A172 (cell line): Measurements from ENCODE around the gene RPL18. TPM values are rescaled to one million over a fixed set of nuclear protein-coding genes. Genes with fewer than 3 reads are reported as not detected.
"Not testable (repeated sequence)": the region's sequence is repeated elsewhere in the genome, so short reads cannot be mapped to it uniquely, and the experiment has no call there.

Experiments
- DNase-seq: peaks from one replicate; pipeline ENCODE4 v3.0.0-alpha.2; 2015; ENCODE audit warnings: low spot score
- total RNA-seq: library from RNA; depleted of rRNA; stranded (reverse); fragments of >200 nt; shearing (Covaris generic); gene quantifications from 2 replicates; pipeline ENCODE4 v1.2.3, GENCODE V29; 2014; rRNA removed

The RPL18 gene
- total RNA-seq = 764 and 1,035 TPM in 2 replicates

- DNase-seq = peak; percentile 97
Observed at GRCh38 chr19:48618916-48619691, at the start of gene RPL18, which contains the start of gene SPHK2. Gene RPL18 (minus strand): TSS chr19:48619178. CDS start chr19:48619143, 35 bp downstream. Gene SPHK2 (plus strand): TSS chr19:48619506. CDS start chr19:48620515, 1,009 bp downstream.

DNA sequence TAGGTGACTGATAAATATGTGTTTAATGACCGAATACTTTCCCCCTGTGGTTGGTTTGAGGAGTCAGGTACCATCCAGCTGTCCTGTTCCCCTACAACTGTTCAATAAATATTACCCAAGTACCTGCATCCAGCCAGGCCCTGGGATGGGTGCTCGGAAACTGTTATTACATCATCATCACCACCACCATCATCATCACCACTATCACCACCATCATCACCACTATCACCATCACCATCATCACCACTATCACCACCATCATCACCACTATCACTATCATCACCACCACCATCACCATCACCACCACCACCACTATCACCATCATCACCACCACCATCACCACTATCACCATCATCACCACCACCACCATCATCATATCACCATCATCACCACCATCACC lies 49.8 kb upstream of the RPL18 start:
- no peak for DNase-seq

- no peak for DNase-seq
Observed at GRCh38 chr19:48668332-48668731, 49.4 kb upstream of the RPL18 start.

DNA sequence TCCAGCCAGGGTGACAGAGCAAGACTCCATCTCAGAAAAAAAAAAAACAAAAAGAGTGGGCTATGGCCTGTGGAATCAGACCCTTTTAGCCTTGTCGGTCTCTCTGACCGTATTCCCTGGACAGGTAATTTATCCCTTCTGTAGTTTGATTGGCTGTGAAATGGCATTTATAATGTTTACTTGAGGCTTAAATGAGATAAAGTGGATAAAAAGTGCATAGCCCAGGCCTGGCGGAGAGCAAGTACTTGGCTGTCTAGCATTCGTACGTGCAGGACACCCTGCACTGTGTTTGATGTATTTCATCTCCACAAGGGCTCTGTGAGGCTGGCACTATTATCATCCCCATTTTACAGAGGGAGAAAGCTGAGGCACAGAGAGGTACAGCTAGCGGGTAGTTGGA lies 46.8 kb upstream of the RPL18 start:
- no peak for DNase-seq

DNA sequence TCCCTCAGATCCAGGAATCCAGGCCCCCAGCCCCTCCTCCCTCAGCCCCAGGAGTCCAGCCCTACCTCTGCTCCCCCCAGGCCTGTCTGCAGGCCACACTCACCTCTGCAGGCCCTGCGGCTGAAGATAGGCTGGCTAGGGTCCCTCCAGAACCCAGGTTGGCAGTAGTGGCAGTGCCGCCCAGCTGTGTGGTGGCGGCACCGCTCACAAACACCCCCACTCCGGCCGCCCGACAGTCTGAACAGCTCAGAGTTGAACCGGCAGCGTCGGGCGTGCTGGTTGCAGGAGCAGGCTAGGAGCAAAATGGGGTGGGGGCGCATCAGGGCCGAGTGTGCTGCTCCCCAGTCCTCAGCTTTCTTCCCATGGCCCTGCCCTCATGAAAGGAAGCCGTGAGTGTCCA lies 45.5 kb upstream of the RPL18 start:
- DNase-seq = no peak

- DNase-seq = no peak
Observed at GRCh38 chr19:48663667-48664066, 44.7 kb upstream of the RPL18 start.

GRCh38 chr19:48661711-48662090 lies 42.7 kb upstream of the RPL18 start:
- no peak for DNase-seq

DNA sequence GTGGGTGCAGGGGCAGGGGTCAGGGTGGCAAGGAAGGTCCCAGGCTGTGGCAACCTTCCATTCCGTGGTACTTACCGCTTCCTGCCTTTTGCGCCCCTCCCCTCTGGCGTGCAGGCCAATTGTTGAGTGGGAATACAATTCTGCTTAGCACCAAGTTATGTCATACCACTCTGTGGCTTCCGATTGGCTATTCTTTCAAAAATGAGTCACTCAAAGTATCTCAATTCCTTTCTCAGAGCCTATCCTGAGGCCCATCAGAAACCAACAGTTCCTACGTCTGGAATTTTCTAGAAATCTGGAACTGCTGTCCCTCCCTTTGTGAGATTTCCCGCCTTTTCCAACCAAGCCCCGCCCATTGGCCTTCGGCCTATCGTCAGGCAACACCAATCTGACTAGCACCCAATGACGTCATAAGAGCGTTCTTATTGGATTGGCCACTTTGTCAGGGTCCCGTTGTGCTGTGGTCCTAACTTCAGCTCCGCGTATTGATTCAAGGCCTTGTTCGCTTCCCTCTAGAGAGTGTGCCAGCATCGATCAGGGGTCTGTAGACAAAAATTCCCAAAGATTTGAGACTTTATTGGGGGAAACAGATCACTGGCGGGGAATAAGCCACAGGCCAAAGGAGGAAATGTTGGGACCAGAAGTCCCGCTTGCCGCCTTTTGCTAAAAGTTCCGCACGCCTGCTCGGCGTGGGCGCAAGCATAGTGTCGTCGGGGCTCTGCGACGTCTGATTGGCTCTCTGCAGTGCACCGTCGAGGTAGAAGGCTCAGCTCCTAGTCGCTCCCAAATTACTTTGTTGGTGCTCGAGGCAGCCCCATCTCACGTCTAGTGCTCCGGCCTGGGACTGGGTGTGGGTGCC lies 42.1 kb upstream of the RPL18 start:
- peak; percentile 84 for DNase-seq

DNA sequence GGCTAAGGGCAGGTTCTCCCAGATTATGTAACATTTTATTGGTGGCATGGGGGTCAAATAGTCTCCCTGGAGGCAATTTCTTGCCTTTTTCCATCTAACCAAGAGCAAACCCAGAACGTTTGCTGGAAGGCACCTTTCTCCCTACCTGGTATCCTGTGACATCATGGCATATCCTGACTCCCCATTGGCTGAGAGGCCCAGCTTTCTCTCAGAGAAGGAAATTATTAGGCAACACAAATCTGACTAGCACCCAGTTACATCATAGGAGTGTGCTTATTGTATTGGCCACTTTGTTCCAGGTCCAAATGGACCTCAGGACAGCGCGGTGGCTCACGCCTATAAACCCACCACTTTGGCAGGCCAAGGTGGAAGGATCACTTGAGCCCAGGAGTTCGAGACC lies 40.8 kb upstream of the RPL18 start:
- DNase-seq = peak; percentile 57

DNA sequence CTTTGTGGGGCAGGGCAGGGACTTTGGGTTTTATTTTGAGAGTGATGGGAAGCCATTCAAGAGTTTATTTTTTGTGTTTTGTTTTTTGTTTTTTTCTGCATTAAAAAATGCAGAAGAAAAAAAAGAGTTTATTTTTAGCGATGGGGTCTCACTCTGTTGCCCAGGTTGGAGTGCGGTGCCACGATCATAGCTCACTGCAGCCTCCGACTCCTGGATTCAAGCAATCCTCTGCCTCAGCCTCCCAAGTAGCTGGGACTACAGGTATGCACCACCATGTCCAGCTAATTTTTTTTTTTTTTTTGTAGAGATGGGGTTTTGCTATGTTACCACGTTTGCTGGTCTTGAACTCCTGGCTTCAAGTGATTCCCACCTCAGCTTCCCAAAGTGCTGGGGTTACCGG lies 39.5 kb upstream of the RPL18 start:
- DNase-seq = no peak

- DNase-seq = not testable (repeated sequence)
Observed at GRCh38 chr19:48657828-48658227, 38.9 kb upstream of the RPL18 start.

DNA sequence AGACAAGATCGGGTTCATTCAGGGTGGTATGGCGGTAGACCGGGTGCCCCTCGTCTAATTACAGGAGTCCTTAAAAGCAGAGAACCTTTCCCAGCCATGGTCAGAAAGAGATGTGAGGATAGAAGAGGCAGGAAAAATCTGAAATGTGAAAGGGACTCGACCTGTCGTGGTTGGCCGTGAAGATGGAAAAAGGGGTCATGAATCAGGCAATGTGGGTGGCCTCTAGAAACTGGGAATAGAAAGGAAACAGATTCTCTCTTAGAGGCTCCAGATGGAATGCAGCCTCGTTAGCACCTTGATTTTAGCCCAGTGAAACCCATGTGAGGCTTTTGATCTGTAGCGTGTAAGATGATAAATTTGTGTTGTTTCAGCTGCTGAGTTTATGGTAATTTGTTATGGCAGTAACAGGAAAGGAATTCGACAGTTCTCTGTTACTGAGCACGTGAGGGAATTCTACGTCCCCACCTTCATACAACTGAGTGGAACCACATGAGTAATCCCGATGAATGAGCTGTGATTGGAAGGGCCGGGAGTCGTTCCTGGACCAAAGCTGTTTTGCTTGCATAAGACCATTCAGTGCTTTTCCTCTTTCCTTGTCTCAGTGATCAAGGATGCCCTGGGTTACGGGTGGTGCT lies 38.0 kb upstream of the RPL18 start:
- DNase-seq = peak; percentile 86

DNA sequence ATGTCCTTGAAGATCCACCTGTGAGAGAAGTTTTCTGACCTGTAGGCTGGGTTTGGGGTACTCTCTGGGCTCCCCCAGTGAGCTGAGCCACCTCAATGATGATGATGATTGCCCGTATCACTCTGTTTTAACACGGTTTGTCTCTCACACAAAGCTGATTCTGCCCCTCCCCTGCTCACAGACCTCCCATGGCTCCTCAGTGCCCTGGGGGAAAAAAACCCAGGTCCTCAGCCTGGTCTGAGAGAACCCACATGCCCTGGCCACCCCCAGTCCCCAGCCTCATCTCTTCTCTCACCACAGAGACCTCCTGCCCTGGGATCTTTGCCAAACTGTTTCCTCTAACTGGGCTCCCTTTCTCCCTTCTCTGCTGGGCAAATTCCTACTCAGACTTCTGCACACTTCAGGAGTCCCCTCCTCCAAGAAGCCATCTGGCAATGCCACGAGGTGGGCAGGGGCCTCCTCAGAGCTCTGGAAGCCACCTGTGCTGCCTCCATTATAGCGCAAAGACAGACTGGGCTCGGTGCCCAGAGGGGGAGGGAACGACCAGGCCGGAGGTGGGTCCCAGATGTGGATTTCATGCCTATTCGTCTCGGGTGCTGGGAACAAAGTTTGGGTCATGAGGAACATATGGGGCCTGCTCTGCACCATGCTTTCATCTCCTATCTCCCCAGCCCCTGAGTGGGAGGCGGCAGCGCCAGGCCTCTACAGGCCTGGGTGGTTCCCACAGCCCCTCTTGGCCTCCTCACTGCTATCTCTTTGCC lies 35.5 kb upstream of the RPL18 start:
- DNase-seq = no peak

- no peak for DNase-seq
Observed at GRCh38 chr19:48651683-48652048, 32.7 kb upstream of the RPL18 start.

DNA sequence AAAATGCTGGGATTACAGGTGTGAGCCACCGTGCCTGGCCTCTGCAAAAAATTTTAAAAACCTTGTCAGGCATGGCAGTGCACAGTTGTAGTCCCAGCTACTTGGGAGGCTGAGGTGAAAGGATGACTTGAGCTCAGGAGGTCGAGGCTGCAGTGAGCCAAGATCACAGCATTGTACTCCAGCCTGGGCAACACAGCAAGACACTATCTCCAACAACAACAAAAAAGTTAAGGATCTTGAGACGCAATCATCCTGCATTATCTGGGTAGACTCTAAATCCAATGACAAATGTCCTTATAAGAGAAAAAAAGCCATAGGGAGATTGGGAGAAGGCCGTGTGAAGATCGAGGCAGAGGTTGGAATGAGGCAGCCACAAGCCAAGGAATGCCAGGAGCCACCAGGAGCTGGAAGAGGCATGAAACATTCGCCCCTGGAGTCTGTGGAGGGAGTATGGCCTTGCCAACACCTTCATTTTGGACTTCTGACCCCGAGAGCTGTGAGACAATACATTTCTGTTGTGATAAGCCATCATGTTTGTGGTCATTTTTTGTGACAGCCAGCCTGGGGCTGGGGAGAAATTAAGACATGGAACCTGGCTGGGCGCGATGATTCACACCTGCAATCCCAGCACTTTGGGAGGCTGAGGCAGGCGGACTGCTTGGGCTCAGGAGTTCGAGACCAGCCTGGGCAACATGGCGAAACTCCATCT lies 32.1 kb upstream of the RPL18 start:
- no peak for DNase-seq

DNA sequence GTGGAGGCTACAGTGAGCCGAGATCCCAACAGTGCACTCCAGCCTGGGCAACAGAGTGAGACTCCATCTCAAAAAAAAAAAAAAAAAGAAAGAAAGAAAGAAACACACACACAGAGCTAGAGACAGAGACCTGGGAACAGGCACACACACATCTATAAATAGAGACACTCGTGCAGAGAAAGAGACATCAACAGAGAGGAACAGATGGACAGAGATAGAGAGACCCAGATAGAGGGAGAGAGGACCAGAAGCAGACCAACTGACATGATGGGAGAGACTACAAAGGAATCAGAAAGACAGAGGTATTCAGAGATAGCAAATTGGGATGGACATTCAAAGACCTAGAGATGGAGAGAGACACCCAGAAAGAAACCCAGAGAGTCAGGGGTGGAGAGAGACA lies 29.2 kb upstream of the RPL18 start:
- DNase-seq = no peak

DNA sequence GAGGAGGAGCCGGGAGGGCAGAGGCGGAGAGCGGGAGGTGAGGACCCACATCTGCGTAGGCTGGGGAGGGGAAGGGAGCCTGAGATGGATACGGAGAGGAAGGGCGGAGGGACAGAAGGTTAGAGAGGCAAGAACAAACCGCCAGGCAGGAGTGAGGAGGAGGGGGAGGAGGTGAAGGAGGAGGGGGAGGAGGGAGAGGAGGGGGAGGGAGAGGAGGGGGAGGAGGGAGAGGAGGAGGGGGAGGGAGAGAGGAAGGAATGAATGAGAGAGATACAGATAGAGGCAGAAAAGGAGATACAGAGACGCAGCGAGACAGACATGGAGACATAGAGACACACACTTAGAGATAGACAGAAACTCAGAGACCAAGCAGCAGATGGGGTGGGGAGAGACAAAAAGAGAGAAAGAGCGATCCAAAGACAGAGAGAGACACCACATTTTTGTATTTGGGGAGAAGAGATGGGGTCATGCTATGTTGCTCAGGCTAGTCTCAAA lies 27.8 kb upstream of the RPL18 start:
- no peak for DNase-seq

DNA sequence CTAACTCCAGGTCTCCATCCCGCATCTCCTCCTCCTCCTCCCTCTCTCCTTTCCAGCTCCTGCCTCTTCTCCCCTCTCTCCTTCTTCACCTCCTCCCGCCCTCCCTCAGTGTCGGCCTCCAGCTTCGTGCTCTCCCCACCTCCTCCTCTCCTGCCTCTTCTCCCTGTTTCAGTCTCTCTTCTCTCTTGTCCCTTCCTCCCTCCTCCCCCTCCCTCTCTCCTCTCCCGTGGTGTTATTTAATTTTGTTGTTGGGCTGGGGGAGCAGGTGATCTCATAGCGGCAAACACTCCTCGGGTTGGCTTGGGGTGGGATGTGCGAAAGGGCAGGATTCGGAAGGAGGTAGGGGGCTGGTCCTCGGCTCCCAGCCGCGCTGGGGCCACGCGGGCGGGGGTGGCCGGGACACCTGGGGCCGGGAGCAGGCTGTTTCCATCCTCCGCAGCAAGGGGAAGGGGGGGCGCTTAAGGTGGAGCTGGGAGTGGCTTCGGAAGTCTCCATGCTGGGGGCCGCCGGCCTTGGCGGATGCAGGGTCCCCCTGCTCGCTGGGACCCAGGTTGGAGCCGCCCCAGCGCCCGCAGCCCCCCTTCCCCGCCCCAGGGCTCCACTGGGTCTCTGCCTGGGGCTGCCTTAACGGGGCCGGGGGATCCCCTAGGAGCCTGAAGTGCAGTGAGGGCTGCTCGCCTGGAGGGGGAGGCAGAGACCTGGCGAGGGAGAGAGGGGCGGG lies 27.2 kb upstream of the RPL18 start, which contains the start of gene CA11:
TSS of gene CA11 (minus strand) at position 187 of the 721 bp plus-strand sequence. CDS start 555 bp downstream, outside the sequence.
- DNase-seq = peak; percentile 55

DNA sequence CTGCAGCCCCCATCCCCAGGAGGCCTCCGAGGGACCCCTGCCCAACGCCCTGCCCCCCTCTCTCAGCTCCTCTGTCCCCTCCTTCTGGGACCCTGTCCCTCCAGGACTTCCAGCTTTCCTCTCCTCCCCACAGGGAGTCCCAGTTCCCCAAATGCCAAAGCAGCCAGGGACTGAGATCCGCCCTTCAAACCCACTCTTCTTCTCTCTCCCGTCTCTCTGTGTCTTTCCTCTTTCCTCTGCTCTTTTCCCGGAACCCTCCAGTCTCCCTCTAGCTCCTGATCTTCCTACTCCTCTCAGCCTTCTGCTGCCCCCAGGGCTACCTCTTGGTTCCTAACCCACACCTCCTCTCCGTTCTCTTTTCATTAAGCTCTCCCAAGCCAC lies 26.6 kb upstream of the RPL18 start:
- DNase-seq = no peak
